ENCODE results near the gene GSG1. TPM values are rescaled to one million over a fixed set of nuclear protein-coding genes. Genes with fewer than 3 reads are reported as not detected.

GSG1 gene
- polyA plus RNA-seq, 2 of the 4 experiments (the other 2 are of a cell fraction) = 0.06 TPM; not detected in 1

GRCh38 chr12:13071305-13072280 lies 31.9 kb downstream of the GSG1 start:
- CTCF ChIA-PET = no interaction called here
- no peak overlapping the region for H3K4me2 ChIP-seq
- no peaks in the 10 kb centered on the region for H3K4me1 ChIP-seq
- H3K9me3 ChIP-seq = no peaks in the 10 kb centered on the region
- peak; percentile 66 for TF ChIP-seq MAFK (IDR thresholded peaks at IDR 0.05; ENCODE audit: partially characterized antibody)
- TF ChIP-seq ESRRA (IDR thresholded peaks at IDR 0.05; ENCODE audit: borderline replicate concordance, low read length) = no peak
- ATAC-seq (no peak), FAIRE-seq (no peak), DNase-seq (ENCODE audit: low read depth in 1 of 2, low spot score in 1 of 2) (no peak)
- H3K27ac ChIP-seq = peak overlapping the region in 1 of 2 experiments; percentile 14; a peak in 1 of 6 replicates
- WGBS (ENCODE audit: missing lambda C conversion rate) = 82% methylated on average over 10 of the region's 10 CpGs
- no peak overlapping the region for H3K4me3 ChIP-seq
- POLR2A ChIA-PET = no interaction called here

- no peak overlapping the region for H3K27ac ChIP-seq
- H3K4me2 ChIP-seq = no peak overlapping the region
- FAIRE-seq (no peak), DNase-seq (ENCODE audit: low read depth in 1 of 2, low spot score in 1 of 2) (no peak), ATAC-seq (no peak)
- ChIA-PET POLR2A (no interaction called here), CTCF (interaction anchor here (0.9 to 2.0 kb wide), 2 partner anchors 10 to 142 kb away, joined by 3 to 9 read pairs; no protein-coding TSS in a partner anchor)
- TF ChIP-seq RCOR1 (IDR thresholded peaks at IDR 0.05; ENCODE audit: low read depth, low read length) (no peak), CBX2 (IDR thresholded peaks at IDR 0.05; ENCODE audit: borderline replicate concordance, low read depth) (no peak), KDM5A (IDR thresholded peaks at IDR 0.05) (no peak), RNF2 (IDR thresholded peaks at IDR 0.05; ENCODE audit: borderline replicate concordance, low read depth) (no peak), MYC (IDR thresholded peaks at IDR 0.05; ENCODE audit: borderline replicate concordance, low read length) (no peak), HMGXB4 (CRISPR knock-in tag; IDR thresholded peaks at IDR 0.05; ENCODE audit: borderline replicate concordance) (no peak), ZNF302 (CRISPR knock-in tag; IDR thresholded peaks at IDR 0.05) (no peak), RAD21 (conservative IDR thresholded peaks at IDR 0.05 in 1 of 2, IDR thresholded peaks at IDR 0.05 in 1 of 2) (no peak), PBX3 (IDR thresholded peaks at IDR 0.05) (no peak), GATA3 (IDR thresholded peaks at IDR 0.05; ENCODE audit: borderline replicate concordance) (no peak)
- H3K4me1 ChIP-seq = no peaks in the 10 kb centered on the region
- H3K4me3 ChIP-seq = no peak overlapping the region
- WGBS (ENCODE audit: missing lambda C conversion rate) = 81% methylated on average over 6 of the region's 6 CpGs
- no peaks in the 10 kb centered on the region for H3K9me3 ChIP-seq
Observed at GRCh38 chr12:13069380-13069779, 34.1 kb downstream of the GSG1 start.

GRCh38 chr12:13067322-13067721 lies 36.1 kb downstream of the GSG1 start:
- ATAC-seq = no peak
- no peaks in the 10 kb centered on the region for H3K4me1 ChIP-seq
- CTCF ChIA-PET = interaction anchor here (1.0 kb wide), 2 partner anchors 57 to 145 kb away, joined by 3 to 4 read pairs; no protein-coding TSS in a partner anchor

More at GRCh38 chr12:13067322-13067721, 36.1 kb downstream of the GSG1 start:
- FAIRE-seq (no peak), DNase-seq (ENCODE audit: low read depth in 1 of 2, low spot score in 1 of 2) (no peak)
- Histone ChIP-seq H3K4me3 (no peak overlapping the region), H3K27ac (no peak overlapping the region), H3K4me2 (no peak overlapping the region), H3K9me3 (no peaks in the 10 kb centered on the region)
- 71% methylated on average over 1 of the region's 1 CpG for WGBS (ENCODE audit: missing lambda C conversion rate)
- POLR2A ChIA-PET = no interaction called here
- TF ChIP-seq BHLHE40 (IDR thresholded peaks at IDR 0.05; ENCODE audit: low read depth, low read length) (no peak), JUNB (IDR thresholded peaks at IDR 0.05) (no peak), RNF2 (IDR thresholded peaks at IDR 0.05; ENCODE audit: borderline replicate concordance, low read depth) (no peak), FOSL2 (IDR thresholded peaks at IDR 0.05) (no peak), FOSL2 (CRISPR knock-in tag; IDR thresholded peaks at IDR 0.05) (no peak), BCL3 (IDR thresholded peaks at IDR 0.05) (no peak), ZC3H11A (IDR thresholded peaks at IDR 0.05) (no peak), REST (IDR thresholded peaks at IDR 0.05) (no peak)
